Hepatocyte (in vitro differentiated cells): ENCODE measurements around the gene QPRT.

Experiments used
- CTCF ChIP-seq: fragments of 200-600 bp; sonication (generic); IDR thresholded peaks from 2 replicates; pipeline ENCODE4 v1.5.1; 2016; ENCODE audit warnings: antibody characterized with exemption, mild to moderate bottlenecking; ENCODE audit not compliant: poor library complexity
- EZH2 ChIP-seq: fragments of 200-600 bp; sonication (generic); IDR thresholded peaks from 2 replicates; pipeline ENCODE4 v1.6.1; 2016; ENCODE audit warnings: antibody characterized with exemption, mild to moderate bottlenecking, borderline replicate concordance
- EZH2phosphoT487 ChIP-seq: fragments of 200-600 bp; sonication (generic); IDR thresholded peaks from one replicate; pipeline ENCODE4 v1.6.1; 2018; ENCODE audit warnings: antibody characterized with exemption, mild to moderate bottlenecking, low read depth, moderate library complexity; ENCODE audit not compliant: unreplicated experiment, severe bottlenecking

DNA sequence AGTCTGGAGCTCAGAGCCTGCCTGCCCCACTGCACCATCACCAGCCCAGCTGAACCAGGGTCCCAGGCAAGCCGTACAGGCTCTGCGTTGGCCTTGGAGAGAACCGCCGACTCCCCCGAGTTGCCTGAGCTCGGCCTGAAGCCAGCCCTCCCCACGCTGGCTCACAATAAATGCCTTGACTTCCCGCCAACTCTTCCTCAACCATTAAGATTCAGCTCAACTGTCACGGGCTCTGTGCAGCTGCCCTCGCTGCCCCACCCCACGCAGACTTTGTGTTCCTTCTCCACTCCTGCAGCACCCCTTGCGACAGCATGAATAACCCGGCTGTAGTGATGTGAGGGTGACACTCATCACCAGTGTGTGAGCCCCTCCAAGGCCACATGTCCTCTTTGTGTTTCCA lies 4.8 kb upstream of the QPRT start:
- TF ChIP-seq CTCF (no peak), EZH2 (no peak), EZH2phosphoT487 (no peak)
